GM10266 (cell line): ENCODE data around the gene KIAA1671.

Source experiments
- DNase-seq: peaks from one replicate; pipeline ENCODE4 v3.0.0; 2012; ENCODE audit errors: extremely low spot score
- TF ChIP-seq, protein P1 (sequence below): IDR thresholded peaks from 2 replicates; pipeline ENCODE4 v1.5.1; 2012; ENCODE audit warnings: mild to moderate bottlenecking, low read depth; ENCODE audit not compliant: control insufficient read depth, insufficient read depth; ENCODE audit errors: missing control alignments

Gene KIAA1671

DNA sequence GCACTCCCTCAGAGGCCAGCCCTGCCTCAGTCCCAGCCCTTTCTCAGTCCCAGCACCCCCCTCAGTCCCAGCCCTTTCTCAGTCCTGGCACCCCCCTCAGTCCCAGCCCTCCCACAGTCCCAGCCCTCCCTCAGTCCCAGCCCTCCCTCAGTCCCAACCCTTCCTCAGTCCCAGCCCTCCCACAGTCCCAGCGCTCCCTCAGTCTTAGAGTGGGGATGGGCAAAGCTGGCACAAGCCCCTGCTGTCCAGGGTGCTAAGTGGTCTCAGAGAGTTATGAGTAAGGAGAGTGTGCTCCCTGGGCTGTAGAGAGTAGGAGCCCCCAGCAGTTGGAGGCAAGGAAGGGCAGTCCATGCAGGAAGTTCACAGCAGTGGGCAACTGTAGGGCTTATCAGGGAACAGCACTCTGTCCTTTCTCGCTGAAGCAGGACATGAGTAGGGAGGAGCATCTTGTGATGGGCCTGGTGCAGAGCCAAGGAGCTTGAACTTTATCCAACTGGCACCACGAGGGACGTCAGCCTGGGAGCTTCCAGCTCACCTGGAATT, 195.7 kb downstream of the KIAA1671 start:
- DNase-seq, result no peak
- TF ChIP-seq, protein P1, sequence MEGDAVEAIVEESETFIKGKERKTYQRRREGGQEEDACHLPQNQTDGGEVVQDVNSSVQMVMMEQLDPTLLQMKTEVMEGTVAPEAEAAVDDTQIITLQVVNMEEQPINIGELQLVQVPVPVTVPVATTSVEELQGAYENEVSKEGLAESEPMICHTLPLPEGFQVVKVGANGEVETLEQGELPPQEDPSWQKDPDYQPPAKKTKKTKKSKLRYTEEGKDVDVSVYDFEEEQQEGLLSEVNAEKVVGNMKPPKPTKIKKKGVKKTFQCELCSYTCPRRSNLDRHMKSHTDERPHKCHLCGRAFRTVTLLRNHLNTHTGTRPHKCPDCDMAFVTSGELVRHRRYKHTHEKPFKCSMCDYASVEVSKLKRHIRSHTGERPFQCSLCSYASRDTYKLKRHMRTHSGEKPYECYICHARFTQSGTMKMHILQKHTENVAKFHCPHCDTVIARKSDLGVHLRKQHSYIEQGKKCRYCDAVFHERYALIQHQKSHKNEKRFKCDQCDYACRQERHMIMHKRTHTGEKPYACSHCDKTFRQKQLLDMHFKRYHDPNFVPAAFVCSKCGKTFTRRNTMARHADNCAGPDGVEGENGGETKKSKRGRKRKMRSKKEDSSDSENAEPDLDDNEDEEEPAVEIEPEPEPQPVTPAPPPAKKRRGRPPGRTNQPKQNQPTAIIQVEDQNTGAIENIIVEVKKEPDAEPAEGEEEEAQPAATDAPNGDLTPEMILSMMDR, result no peak

DNA sequence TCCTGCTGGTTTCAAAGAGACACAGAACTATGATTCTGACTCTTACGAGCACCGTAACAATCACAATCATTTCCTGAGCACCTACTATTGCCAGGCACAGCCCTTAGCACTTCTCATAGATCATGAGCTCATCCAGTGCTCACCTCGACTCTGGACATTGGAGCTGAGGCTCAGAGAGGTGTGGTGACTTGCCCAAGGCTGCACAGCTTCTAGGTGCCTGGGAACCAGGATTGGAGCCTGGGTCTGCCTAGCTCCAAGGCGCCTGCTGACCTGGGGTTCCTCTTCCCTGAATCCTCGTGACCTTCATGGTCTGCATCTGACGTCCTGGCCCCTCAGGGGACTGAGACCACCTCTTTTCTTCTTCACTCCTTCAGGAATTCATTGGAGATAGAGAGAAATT, 196.5 kb downstream of the KIAA1671 start:
- no peak for DNase-seq
- TF ChIP-seq, protein P1, result no peak

DNA sequence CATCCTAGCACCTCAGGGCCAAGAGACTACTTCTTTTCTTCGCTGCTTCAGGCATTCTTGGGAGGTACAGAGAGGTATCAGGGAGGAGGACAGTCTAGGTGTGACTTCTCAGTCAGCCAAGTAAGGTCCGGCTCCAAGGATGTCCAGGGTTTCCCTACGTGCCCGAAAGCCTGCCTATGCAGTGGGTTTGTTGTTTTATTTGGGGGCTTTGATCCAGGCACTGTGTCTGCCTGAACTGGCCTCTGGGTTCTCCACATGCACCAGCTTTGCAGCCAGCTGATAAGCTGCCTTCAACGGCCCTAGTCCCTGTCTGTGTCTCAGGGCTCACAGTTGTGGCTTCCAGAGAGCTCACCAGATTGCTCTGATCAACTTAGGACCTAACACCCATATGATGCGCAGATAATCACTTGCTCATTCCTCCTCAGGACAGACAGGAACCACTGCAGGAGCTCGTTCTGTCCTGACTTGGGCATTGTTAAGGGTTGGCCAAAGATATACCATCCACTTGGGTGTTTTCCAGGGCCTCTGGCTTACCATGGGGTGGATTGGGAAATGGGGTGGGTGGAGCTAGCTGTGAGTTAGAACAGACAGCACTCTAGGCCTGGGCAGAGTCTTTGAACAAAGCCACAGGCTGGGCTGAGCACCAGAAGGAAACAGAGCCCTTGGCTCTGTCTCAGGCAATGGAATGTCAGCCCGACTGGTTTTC, 201.6 kb downstream of the KIAA1671 start:
- no peak for DNase-seq
- TF ChIP-seq, protein P1, result no peak

DNA sequence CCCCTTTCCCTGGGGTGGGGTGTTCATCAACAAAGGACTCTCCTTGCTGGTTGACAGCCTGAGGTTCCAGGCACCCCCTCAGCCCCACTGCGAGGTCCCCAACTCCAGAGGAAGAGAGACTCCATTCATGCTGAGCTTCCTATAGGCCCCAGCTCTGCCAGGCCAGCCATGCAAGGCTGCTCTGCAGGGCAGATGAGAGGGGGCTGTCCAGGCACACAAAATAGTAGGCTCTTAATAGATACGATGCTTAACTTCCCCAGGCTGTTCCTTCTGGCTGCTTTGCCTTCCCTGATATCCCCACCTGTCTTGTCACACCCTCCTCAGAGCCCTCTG, 202.1 kb downstream of the KIAA1671 start:
- TF ChIP-seq, protein P1, result no peak
- DNase-seq, result no peak

DNA sequence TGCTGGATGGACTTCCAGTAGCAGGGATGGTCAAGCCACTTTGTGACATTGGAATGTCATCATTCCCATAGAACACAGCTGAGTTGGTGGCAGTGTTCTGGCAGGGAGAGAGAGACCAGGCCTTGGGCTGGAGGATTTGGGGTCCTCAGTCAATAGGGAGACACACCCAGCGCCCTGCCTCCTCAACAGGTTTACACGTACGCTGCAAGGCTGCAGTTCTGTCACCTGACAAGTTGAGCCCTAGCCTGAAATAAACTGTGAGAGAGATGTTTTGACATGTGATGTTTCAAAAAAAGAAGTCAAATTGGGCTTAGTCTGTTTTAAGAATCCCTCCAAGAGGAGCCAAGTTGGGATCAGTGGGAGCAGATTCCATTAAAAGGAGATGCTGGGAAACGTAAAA, 204.2 kb downstream of the KIAA1671 start:
- DNase-seq, result no peak
- TF ChIP-seq, protein P1, result no peak

DNA sequence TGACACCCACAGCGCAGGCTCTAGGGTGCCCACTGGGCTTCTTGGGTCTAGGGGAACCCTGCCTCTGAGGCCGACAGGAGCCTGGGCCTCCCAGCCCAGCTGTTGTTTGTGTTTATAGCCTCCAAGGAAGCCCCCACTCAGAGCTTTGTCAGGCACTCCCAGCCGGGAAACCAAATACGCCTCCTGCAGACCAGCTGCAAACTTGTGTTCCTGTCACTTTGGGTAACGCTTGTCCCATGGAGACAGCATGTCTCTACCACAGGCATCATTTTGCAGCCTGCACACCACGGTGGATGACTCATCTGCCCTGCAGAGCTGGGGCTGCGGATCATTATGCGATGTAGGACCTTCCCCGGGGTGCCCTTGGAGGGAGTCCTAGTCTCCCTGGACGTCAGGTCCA, 206.5 kb downstream of the KIAA1671 start:
- TF ChIP-seq, protein P1, result no peak
- DNase-seq, result no peak
